ENCODE results near the gene IL6ST. TPM values are rescaled to one million over a fixed set of nuclear protein-coding genes. Genes with fewer than 3 reads are reported as not detected.
"Not testable (repeated sequence)": the region's sequence is repeated elsewhere in the genome, so short reads cannot be mapped to it uniquely, and the experiment has no call there.

The IL6ST gene
- total and polyA plus RNA-seq, 9 donors, result 45.9 to 406 (median 169) TPM

GRCh38 chr5:56004874-56005273 lies 10.1 kb upstream of the IL6ST start:
- H3K4me3 ChIP-seq, result no peak overlapping the region
- 97 to 100% (median 97%) methylated on average over 1 of the region's 1 CpG for WGBS, 3 donors
- DNase-seq, result no peak
- H3K9me3 ChIP-seq, result no peaks in the 10 kb centered on the region
- intact Hi-C loops (cut with DNase I), result no loop called here
- TF ChIP-seq CTCF (IDR thresholded peaks at IDR 0.05) (no peak), POLR2A (IDR thresholded peaks at IDR 0.05) (no peak), EP300 (IDR thresholded peaks at IDR 0.05) (no peak)
- H3K27me3 ChIP-seq, result no peaks in the 10 kb centered on the region
- no peaks in the 10 kb centered on the region for H3K36me3 ChIP-seq
- H3K27ac ChIP-seq, result no peak overlapping the region
- H3K4me1 ChIP-seq (ENCODE audit: insufficient read depth), result no peaks in the 10 kb centered on the region

- Histone ChIP-seq H3K27me3 (no peaks in the 10 kb centered on the region), H3K9me3 (no peaks in the 10 kb centered on the region), H3K36me3 (no peaks in the 10 kb centered on the region), H3K4me1 (ENCODE audit: insufficient read depth) (no peaks in the 10 kb centered on the region), H3K4me3 (no peak overlapping the region), H3K27ac (no peak overlapping the region)
- intact Hi-C loops (cut with DNase I), result no loop called here
- TF ChIP-seq CTCF (IDR thresholded peaks at IDR 0.05) (no peak), EP300 (IDR thresholded peaks at IDR 0.05) (no peak), POLR2A (IDR thresholded peaks at IDR 0.05) (no peak)
- WGBS, 3 donors, result 80 to 87% (median 84%) methylated on average over 5 of the region's 5 CpGs
- no peak for DNase-seq
Measured at GRCh38 chr5:56003679-56004078, 8.9 kb upstream of the IL6ST start.

- no peaks in the 10 kb centered on the region for H3K27me3 ChIP-seq
- H3K36me3 ChIP-seq, result no peaks in the 10 kb centered on the region
- 40 to 63% (median 54%) methylated on average over 2 of the region's 2 CpGs for whole genome bisulfite sequencing, 3 donors
- no peaks in the 10 kb centered on the region for H3K4me1 ChIP-seq (ENCODE audit: insufficient read depth)
- no peak overlapping the region for H3K4me3 ChIP-seq
- no peak for DNase-seq
- H3K27ac ChIP-seq, result no peak overlapping the region
- no peaks in the 10 kb centered on the region for H3K9me3 ChIP-seq
- no peak for TF ChIP-seq CTCF (IDR thresholded peaks at IDR 0.05)
- TF ChIP-seq EP300 (IDR thresholded peaks at IDR 0.05), result no peak
- no peak for TF ChIP-seq POLR2A (IDR thresholded peaks at IDR 0.05)
- intact Hi-C loops (cut with DNase I), result no loop called here
Measured at GRCh38 chr5:56003179-56003578, 8.4 kb upstream of the IL6ST start.

- Histone ChIP-seq H3K4me1 (ENCODE audit: insufficient read depth) (no peaks in the 10 kb centered on the region), H3K4me3 (no peak overlapping the region), H3K36me3 (no peaks in the 10 kb centered on the region), H3K9me3 (no peaks in the 10 kb centered on the region), H3K27ac (no peak overlapping the region), H3K27me3 (no peaks in the 10 kb centered on the region)
- 91 to 100% (median 92%) methylated on average over 2 of the region's 2 CpGs for WGBS, 3 donors
- DNase-seq, result no peak
- intact Hi-C loops (cut with DNase I), result no loop called here
- no peak for TF ChIP-seq EP300 (IDR thresholded peaks at IDR 0.05)
Measured at GRCh38 chr5:56002303-56002702, 7.5 kb upstream of the IL6ST start.

- intact Hi-C loops (cut with DNase I), result not testable (repeated sequence)
- 56 to 65% (median 65%) methylated on average over 5 of the region's 5 CpGs for WGBS, 3 donors
Measured at GRCh38 chr5:56000221-56000620, 5.5 kb upstream of the IL6ST start.

GRCh38 chr5:55998966-55999365 lies 4.2 kb upstream of the IL6ST start:
- H3K9me3 ChIP-seq, result no peaks in the 10 kb centered on the region
- no peak for TF ChIP-seq CTCF (IDR thresholded peaks at IDR 0.05)
- TF ChIP-seq EP300 (IDR thresholded peaks at IDR 0.05), result no peak
- TF ChIP-seq POLR2A (IDR thresholded peaks at IDR 0.05), result no peak
- H3K27me3 ChIP-seq, result no peaks in the 10 kb centered on the region
- no peak overlapping the region for H3K27ac ChIP-seq
- H3K36me3 ChIP-seq, result no peaks in the 10 kb centered on the region
- WGBS, 3 donors, result 77 to 91% (median 90%) methylated on average over 6 of the region's 6 CpGs
- no peaks in the 10 kb centered on the region for H3K4me1 ChIP-seq (ENCODE audit: insufficient read depth)
- intact Hi-C loops (cut with DNase I), result loop anchor here in 2 of 4 donors (10.0 kb wide), 2 partner anchors 76 to 126 kb away; no protein-coding TSS in a partner anchor
- no peak for DNase-seq
- no peak overlapping the region for H3K4me3 ChIP-seq

More at GRCh38 chr5:56000221-56000620, 5.5 kb upstream of the IL6ST start:
- H3K4me1 ChIP-seq (ENCODE audit: insufficient read depth); H3K36me3 ChIP-seq; DNase-seq; H3K27me3 ChIP-seq; H3K4me3 ChIP-seq; H3K9me3 ChIP-seq; H3K27ac ChIP-seq: not testable (repeated sequence)
